GM19455 (cell line): ENCODE measurements around the gene SNRPA.
A peak's percentile ranks its signal among the peaks of the same experiment; 100 is the strongest.

Source experiments
- ATAC-seq: cut with Tn5 transposase; IDR thresholded peaks from one replicate; pipeline ENCODE4 v1.9.1; 2021; ENCODE audit not compliant: unreplicated experiment

The SNRPA gene

DNA sequence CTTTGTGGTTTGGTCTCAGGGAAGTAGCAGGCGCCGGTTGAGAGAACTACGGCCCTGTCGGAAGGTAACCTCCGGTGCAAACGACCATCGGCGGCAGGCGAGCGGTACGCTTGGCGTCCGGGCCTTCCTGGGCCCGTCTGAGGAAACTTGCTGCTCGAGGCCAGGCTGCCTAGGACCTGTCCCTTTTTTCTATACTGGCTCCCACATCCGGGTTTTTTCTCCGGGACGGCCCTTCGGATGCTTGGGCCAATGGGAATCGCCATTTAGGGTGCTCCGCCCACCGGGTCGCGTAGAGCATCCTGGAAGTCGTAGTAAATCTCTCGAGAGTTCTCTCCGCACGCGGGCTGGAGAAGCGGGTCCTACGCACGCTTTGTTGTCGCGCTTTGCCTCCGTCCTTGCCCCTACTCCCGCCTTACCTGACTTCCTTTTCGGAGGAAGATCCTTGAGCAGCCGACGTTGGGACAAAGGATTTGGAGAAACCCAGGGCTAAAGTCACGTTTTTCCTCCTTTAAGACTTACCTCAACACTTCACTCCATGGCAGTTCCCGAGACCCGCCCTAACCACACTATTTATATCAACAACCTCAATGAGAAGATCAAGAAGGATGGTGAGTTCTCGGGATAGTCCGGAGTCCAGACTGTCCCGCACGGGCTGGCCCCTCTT is at the start of gene SNRPA:
TSS of gene SNRPA (plus strand) at position 330 of the 664 bp plus-strand sequence. CDS start at position 536, 206 bp downstream.
- ATAC-seq = peak; percentile 50

GRCh38 chr19:40701758-40702157 is 49.2 kb upstream of the SNRPA start:
- ATAC-seq = no peak

DNA sequence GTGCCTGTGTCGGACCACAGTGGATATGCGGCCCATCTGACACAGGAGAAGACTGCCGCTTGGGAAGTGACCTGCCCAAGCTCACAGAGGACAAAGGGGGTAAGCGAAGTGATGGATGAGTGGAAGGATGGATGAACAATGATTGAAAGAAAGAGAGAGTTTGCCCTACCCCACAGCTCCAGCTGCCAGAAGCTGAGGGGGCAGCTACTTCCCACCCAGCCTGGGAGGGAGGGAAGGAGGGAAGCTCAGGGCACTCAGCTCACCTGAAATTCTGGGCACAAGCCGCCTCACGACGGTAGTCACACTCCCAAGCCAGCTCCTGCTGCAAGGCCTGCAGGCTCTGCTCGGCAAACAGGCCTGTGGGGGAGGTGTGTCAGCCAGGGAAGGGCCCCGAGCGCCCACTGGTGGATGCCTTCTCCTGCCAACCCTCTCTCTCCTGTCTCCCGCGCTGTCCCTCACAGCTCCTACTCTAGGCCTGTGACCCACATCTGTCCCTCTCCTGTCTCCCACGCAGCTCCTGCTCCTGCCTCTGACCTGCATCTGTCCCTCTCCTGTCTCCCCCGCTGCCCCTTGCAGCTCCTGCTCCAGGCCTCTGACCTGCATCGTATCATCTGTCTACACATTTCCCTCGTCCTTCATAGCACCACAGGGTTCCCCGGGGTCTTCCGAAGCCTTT is 48.5 kb upstream of the SNRPA start:
- ATAC-seq = no peak

GRCh38 chr19:40703029-40703755 is 47.8 kb upstream of the SNRPA start:
- ATAC-seq = no peak

DNA sequence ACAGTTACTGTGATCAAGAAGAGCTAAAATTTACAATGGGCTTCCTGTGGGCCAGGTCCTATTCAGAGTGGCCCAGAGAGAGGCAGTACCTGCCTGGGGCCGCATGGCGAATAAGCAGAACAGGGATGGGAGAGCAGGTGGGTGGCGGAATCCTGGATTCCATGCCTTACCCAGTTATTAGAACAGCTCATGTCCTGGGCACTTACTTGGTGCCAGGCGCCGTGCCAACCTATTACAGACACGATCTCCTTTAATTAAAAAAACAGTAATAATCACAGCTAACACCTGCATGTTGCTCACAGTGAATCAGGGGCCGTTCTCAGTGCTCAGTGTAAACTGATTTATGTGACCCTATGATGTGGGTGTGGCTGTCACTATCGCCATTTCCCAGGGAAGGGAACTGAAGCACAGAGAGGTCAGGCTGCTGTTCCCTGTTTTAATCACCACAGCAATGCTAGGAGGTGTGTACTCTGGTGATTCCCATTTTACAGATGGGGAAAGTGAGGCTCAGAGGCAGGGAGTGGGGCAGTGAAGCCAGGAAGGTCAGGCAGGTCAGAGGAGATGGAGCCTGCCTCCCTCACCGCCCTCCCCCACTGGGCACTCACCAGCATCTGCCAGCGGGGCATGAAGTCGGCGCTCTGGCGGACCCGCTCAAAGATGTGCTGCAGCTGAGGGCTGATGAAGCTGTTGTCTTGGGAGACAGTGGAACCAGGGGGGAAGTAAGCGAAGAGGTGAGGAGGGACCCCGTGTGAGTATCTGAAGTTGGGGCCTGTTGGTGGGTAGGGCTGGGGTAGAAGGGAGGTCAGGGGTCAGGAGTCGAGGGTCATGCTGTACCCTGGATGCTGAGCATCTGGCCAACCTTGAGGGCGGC is 46.3 kb upstream of the SNRPA start:
- ATAC-seq = no peak

- no peak for ATAC-seq
These were observed 45.7 kb upstream of the SNRPA start for GRCh38 chr19:40705362-40705651.

- no peak for ATAC-seq
These were observed 44.9 kb upstream of the SNRPA start for GRCh38 chr19:40705950-40706619.

DNA sequence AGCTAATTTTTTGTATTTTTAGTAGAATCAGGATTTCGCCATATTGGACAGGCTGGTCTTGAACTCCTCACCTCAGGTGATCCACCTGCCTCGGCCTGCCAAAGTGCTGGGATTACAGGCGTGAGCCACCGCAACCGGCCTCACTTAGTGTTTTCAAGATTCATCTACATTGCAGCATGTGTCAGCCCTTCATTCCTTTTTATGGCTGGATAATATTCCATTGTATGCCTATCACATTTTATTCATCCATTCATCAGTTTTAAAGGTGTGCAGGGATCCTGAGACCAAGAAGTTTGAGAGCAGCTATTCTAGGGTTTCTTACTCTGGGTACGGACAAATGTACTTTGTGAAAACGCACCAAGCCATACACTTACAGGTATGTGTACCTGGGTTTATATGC is 43.4 kb upstream of the SNRPA start:
- no peak for ATAC-seq

DNA sequence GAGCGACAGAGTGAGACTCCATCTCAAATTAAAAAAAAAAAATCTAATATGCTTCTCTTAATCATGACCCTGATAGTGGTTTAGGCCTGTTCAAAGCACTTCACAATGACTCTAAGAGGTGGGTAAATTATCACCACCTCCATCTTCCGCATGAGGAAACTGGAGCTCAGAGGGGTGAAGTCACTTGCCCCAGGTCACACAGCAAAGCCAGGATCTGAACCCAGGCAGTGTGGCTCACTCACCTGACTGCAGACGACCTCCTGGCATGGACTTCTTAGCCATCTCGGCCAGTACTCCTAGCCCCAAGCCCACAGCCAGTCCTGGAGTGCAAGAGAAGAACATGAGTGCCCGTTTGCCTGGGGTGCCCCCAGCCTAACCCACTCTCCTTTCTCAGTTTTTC is 41.2 kb upstream of the SNRPA start:
- ATAC-seq = no peak

DNA sequence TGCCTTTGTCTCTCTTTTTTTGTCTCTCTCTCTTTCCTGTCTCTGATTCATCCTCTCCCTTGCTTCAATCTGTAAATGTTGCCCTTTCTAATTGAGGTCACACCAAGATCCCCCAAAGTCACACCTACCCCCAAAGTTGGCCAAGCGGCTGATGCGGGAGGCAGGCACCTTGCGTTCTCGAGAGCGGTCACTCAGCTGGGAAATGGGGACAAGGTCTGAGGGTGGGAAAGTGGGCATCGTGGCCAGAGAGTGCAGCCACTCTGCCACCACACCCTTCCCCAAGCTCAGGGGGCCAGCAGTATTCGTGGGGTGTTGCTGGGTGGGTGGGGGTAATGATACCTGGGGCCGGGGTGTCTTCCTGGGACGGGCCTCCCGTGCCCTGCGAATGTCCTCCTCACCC is 37.1 kb upstream of the SNRPA start:
- ATAC-seq = no peak

GRCh38 chr19:40714441-40715299 is 36.3 kb upstream of the SNRPA start:
- ATAC-seq = peak; percentile 42

GRCh38 chr19:40716031-40716481 is 34.9 kb upstream of the SNRPA start:
- no peak for ATAC-seq

DNA sequence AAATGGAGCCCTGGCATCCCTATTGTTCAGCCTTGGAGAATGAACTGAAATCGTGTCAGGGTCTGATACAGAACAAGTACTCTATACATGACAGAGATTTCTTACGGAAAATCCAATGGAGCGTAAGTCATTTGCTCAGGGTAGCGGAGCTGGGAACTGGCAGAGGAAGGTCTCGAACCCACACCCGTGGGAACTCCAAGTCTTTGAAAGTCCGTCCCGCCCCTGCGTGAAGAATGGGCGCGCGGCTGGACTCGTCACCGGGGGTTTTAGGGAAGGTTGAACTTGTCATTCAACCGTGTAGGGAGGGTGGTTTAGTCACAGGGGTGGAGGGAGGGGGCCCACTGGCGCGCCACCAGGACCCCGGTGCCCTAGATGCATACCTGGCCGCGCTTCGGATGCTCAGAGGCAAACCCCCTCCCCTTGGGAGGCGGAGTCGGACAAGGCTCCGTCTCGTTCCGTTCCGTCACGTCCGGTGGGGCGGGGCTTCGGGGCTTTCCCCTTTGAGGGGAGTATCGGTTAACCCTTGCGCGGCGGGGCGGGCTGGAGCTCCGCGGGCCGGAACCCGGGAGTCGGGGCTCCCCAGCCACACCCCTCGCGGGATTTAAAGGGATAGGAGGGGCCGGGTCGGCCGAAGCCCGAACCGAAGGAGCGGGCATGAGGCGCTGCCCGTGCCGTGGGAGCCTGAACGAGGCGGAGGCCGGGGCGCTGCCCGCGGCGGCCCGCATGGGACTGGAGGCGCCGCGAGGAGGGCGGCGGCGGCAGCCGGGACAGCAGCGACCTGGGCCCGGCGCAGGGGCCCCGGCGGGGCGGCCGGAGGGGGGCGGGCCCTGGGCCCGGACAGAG is 34.3 kb upstream of the SNRPA start, which contains the start of the genes COQ8B and ITPKC:
TSS of gene COQ8B (minus strand) at position 405 of the 843 bp plus-strand sequence. CDS start 2,254 bp downstream, outside the sequence.
TSS of gene ITPKC (plus strand) at position 631 of the 843 bp plus-strand sequence. CDS start at position 655, 24 bp downstream.
- peak; percentile 62 for ATAC-seq

- peak; percentile 2 for ATAC-seq
These were observed 33.6 kb upstream of the SNRPA start for GRCh38 chr19:40717325-40717879.

- no peak for ATAC-seq
These were observed 32.9 kb upstream of the SNRPA start for GRCh38 chr19:40717880-40718773.

DNA sequence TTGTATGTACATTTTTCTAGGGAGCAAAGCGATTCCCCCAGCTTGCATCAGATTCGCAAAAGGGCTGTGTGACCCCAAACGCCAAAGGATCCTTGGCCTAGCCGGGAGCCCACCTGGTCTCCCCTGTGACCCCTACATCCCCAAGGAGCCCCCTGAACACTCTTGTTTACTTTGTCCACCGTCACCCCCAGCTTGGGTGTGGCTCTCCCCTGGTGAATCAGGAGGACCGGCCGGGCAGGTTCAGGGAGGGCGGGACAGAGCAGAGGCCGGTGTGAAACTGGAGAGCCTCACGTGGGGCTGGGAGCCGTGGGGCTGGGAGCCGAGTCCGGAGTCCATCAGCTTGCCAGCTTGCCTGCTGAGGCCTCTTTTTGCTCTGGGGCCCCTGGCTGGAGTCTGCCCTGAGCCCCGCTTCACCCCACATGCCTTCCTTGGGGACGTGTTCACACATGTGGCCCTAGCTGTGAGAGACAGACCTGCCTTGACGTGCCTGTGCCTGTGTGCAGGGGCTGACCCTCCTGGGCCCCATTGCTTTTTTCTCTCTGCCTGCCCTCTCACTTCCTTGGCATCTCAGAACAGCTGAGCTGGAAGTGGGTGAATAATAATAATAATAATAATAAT is 32.1 kb upstream of the SNRPA start:
- no peak for ATAC-seq

DNA sequence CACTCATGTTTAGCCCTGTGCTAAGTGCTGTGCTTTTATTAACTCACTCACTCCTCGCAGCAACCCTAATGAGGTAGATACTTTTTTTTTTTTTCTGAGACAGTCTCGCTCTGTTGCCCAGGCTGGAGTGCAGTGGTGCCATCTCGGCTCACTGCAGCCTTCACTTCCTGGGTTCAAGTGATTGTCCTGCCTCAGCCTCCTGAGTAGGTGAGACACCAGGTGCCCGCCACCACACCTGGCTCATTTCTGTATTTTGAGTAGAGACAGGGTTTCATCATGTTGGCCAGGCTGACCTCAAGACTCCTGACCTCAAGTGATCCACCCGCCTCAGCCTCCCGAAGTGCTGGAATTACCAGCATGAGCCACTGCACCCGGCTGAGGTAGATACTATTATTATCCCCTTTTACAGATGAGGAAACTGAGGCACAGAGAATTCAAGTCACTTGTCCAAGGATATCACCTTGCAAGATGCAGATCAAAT is 31.5 kb upstream of the SNRPA start:
- no peak for ATAC-seq
